ENCODE data around the gene DEPDC7. TPM values are rescaled to one million over a fixed set of nuclear protein-coding genes. Genes with fewer than 3 reads are reported as not detected.

DEPDC7 gene
- total and polyA plus RNA-seq, 2 of the 13 experiments (the other 11 are each of a cell fraction or from before 2014, with no cell fraction given): 17.3 to 33.3 TPM

DNA sequence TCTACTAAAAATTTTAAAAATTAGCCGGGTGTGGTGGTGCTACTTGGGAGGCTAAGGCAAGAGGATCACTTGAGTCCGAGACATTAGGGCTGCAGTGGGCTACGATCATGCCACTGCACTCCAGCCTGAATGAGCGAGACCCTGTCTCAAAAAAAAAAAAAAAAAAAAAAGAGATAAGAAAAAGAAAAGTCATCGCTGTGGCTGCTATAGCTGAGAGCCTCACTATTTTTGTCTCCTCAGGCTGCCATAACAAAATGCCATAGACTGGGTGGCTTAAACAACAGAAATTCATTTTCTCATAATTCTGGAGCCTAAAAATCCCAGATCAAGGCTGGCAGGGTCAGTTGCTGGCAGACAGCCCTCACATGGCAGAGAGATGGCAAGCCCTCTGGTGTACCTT, 30.1 kb upstream of the DEPDC7 start:
- Histone ChIP-seq H3K4me2 (ENCODE audit: low read depth, low read length) (no peak overlapping the region), H3K36me3 (replicated peaks in 1 of 2; ENCODE audit: control insufficient read depth in 1 of 2, insufficient read depth in 2 of 2, low read length in 2 of 2) (no peaks in the 10 kb centered on the region), H3K4me3 (replicated peaks in 1 of 3; ENCODE audit: insufficient read depth in 1 of 3, low read depth in 2 of 3, low read length in 3 of 3) (no peak overlapping the region), H3K27ac (ENCODE audit: extremely low read length, insufficient read depth, low read length) (no peak overlapping the region), H3K27me3 (ENCODE audit: control insufficient read depth in 1 of 2, insufficient read depth in 2 of 2, low read length in 2 of 2) (no peaks in the 10 kb centered on the region; a peak in 1 of 5 replicates), H3K79me2 (ENCODE audit: insufficient read depth, low read length) (no peaks in the 10 kb centered on the region), H4K20me1 (ENCODE audit: insufficient read depth, low read length) (no peaks in the 10 kb centered on the region), H2AFZ (ENCODE audit: low read length) (no peak overlapping the region), H3K9me3 (ENCODE audit: low read length) (no peaks in the 10 kb centered on the region), H3K9ac (ENCODE audit: insufficient read depth, low read depth, low read length) (no peak overlapping the region), H3K4me1 (ENCODE audit: insufficient read depth, low read length) (no peaks in the 10 kb centered on the region)
- ChIA-PET POLR2A (no interaction called here), CTCF (ENCODE audit: low intra/inter-chr PET ratio, low total read pairs) (no interaction called here)
- TF ChIP-seq GABPA (IDR thresholded peaks at IDR 0.05; ENCODE audit: low read depth, low read length) (no peak), GABPA (CRISPR knock-in tag; IDR thresholded peaks at IDR 0.05; ENCODE audit: low read depth) (no peak), SP4 (CRISPR knock-in tag; IDR thresholded peaks at IDR 0.05) (no peak), ZNF451 (CRISPR knock-in tag; IDR thresholded peaks at IDR 0.05) (no peak), FOXK2 (IDR thresholded peaks at IDR 0.05) (no peak), ZNF354B (CRISPR knock-in tag; IDR thresholded peaks at IDR 0.05) (no peak), ZFP41 (CRISPR knock-in tag; IDR thresholded peaks at IDR 0.05; ENCODE audit: borderline replicate concordance) (no peak), MXD4 (CRISPR knock-in tag; IDR thresholded peaks at IDR 0.05) (no peak), ZEB1 (IDR thresholded peaks at IDR 0.05; ENCODE audit: insufficient replicate concordance, low read depth) (no peak), ZSCAN20 (CRISPR knock-in tag; IDR thresholded peaks at IDR 0.05; ENCODE audit: borderline replicate concordance) (no peak), SCMH1 (CRISPR knock-in tag; IDR thresholded peaks at IDR 0.05; ENCODE audit: borderline replicate concordance) (no peak)
- TF ChIP-seq, protein P1, sequence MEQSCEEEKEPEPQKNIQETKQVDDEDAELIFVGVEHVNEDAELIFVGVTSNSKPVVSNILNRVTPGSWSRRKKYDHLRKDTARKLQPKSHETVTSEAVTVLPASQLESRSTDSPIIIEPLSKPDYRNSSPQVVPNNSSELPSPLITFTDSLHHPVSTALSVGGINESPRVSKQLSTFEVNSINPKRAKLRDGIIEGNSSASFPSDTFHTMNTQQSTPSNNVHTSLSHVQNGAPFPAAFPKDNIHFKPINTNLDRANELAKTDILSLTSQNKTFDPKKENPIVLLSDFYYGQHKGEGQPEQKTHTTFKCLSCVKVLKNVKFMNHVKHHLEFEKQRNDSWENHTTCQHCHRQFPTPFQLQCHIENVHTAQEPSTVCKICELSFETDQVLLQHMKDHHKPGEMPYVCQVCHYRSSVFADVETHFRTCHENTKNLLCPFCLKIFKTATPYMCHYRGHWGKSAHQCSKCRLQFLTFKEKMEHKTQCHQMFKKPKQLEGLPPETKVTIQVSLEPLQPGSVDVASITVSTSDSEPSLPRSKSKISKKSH (CRISPR knock-in tag; IDR thresholded peaks at IDR 0.05; ENCODE audit: borderline replicate concordance): no peak
- TF ChIP-seq, protein P2, sequence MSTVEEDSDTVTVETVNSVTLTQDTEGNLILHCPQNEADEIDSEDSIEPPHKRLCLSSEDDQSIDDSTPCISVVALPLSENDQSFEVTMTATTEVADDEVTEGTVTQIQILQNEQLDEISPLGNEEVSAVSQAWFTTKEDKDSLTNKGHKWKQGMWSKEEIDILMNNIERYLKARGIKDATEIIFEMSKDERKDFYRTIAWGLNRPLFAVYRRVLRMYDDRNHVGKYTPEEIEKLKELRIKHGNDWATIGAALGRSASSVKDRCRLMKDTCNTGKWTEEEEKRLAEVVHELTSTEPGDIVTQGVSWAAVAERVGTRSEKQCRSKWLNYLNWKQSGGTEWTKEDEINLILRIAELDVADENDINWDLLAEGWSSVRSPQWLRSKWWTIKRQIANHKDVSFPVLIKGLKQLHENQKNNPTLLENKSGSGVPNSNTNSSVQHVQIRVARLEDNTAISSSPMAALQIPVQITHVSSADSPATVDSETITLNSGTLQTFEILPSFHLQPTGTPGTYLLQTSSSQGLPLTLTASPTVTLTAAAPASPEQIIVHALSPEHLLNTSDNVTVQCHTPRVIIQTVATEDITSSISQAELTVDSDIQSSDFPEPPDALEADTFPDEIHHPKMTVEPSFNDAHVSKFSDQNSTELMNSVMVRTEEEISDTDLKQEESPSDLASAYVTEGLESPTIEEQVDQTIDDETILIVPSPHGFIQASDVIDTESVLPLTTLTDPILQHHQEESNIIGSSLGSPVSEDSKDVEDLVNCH (CRISPR knock-in tag; IDR thresholded peaks at IDR 0.05): no peak
- TF ChIP-seq, protein P3, sequence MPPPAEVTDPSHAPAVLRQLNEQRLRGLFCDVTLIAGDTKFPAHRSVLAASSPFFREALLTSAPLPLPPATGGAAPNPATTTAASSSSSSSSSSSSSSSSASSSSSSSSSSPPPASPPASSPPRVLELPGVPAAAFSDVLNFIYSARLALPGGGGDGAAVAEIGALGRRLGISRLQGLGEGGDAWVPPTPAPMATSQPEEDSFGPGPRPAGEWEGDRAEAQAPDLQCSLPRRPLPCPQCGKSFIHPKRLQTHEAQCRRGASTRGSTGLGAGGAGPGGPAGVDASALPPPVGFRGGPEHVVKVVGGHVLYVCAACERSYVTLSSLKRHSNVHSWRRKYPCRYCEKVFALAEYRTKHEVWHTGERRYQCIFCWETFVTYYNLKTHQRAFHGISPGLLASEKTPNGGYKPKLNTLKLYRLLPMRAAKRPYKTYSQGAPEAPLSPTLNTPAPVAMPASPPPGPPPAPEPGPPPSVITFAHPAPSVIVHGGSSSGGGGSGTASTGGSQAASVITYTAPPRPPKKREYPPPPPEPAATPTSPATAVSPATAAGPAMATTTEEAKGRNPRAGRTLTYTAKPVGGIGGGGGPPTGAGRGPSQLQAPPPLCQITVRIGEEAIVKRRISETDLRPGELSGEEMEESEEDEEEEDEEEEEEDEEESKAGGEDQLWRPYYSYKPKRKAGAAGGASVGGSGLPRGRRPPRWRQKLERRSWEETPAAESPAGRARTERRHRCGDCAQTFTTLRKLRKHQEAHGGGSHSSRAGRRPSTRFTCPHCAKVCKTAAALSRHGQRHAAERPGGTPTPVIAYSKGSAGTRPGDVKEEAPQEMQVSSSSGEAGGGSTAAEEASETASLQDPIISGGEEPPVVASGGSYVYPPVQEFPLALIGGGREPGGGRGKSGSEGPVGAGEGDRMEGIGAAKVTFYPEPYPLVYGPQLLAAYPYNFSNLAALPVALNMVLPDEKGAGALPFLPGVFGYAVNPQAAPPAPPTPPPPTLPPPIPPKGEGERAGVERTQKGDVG (CRISPR knock-in tag; IDR thresholded peaks at IDR 0.05; ENCODE audit: borderline replicate concordance): no peak
- TF ChIP-seq, protein P4, sequence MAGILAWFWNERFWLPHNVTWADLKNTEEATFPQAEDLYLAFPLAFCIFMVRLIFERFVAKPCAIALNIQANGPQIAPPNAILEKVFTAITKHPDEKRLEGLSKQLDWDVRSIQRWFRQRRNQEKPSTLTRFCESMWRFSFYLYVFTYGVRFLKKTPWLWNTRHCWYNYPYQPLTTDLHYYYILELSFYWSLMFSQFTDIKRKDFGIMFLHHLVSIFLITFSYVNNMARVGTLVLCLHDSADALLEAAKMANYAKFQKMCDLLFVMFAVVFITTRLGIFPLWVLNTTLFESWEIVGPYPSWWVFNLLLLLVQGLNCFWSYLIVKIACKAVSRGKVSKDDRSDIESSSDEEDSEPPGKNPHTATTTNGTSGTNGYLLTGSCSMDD (CRISPR knock-in tag; IDR thresholded peaks at IDR 0.05): no peak
- DNase-seq (ENCODE audit: low spot score) (no peak), ATAC-seq (no peak), FAIRE-seq (no peak)
- BruUV-seq (replicated peaks): no TSS peak
- intact Hi-C loops (cut with micrococcal nuclease; ENCODE audit: unreplicated experiment): no loop called here
- in situ Hi-C loops (cut with HindIII; ENCODE audit: extremely low pct_ligation_motif_present, low pct_unique_long_range_greater_than_20kb): no loop called here
- 96% methylated on average over 5 of the region's 5 CpGs for WGBS (ENCODE audit: low lambda C conversion rate)
